ENCODE measurements around the gene KAT2A.

DNA sequence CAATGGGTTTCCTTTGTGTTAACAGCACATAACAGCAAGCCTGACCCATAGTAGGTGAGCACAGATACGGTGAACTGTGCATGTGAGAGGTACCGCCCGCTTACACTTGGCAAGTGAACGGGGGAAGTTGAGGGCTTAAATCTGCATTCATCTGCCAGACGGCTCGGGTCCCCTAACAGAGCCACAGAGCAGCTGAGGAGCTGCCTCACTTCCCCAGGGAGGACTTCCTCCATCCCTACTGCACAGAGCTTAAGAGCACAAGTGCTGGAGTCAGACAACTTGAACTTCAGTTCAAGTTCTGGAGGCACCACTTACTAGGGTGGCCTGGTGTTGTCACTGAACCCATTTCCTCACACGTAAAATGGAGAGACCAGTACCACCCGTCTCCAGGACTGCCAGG is 20.2 kb upstream of the KAT2A start:
- no peak for TF ChIP-seq CTCF (IDR thresholded peaks at IDR 0.05 in 8 of 11, conservative IDR thresholded peaks at IDR 0.05 in 3 of 11)
- no peak for TF ChIP-seq POLR2A (IDR thresholded peaks at IDR 0.05)
- no peak for TF ChIP-seq POLR2AphosphoS5 (IDR thresholded peaks at IDR 0.05)

Data from spleen (tissue), 7 donors.